Epithelial cell of proximal tubule (primary cell): ENCODE data around the gene CACNA2D4. TPM values are rescaled to one million over a fixed set of nuclear protein-coding genes. Genes with fewer than 3 reads are reported as not detected.

ENCODE experiments used
- DNase-seq: peaks from one replicate; pipeline ENCODE4 v3.0.0-alpha.2; 2011; ENCODE audit warnings: low read depth
- H3K4me3 ChIP-seq: 2 replicates; pipeline ENCODE4 v1.5.1; 2011; ENCODE audit warnings: low read depth, mild to moderate bottlenecking, low read length
- CTCF ChIP-seq: conservative IDR thresholded peaks from 2 replicates; pipeline ENCODE4 v1.5.1; 2012; ENCODE audit warnings: low read depth, mild to moderate bottlenecking, low read length
- total RNA-seq: library from RNA; depleted of rRNA; stranded (reverse); fragments of >200 nt; gene quantifications from 2 replicates; pipeline ENCODE4 v1.2.3, GENCODE V29; 2015

The CACNA2D4 gene
- total RNA-seq, 1 donor from 2014 or later, result 1.6 TPM

GRCh38 chr12:1833596-1834028 lies 84.8 kb downstream of the CACNA2D4 start:
- DNase-seq, result no peak
- H3K4me3 ChIP-seq, result no peak overlapping the region
- no peak for TF ChIP-seq CTCF

GRCh38 chr12:1832801-1833595 lies 85.5 kb downstream of the CACNA2D4 start:
- no peak overlapping the region for H3K4me3 ChIP-seq
- DNase-seq, result no peak

GRCh38 chr12:1830981-1831963 lies 87.2 kb downstream of the CACNA2D4 start:
- H3K4me3 ChIP-seq, result no peak overlapping the region
- TF ChIP-seq CTCF, result no peak
- DNase-seq, result no peak

More at GRCh38 chr12:1832801-1833595, 85.5 kb downstream of the CACNA2D4 start:
- no peak for TF ChIP-seq CTCF

GRCh38 chr12:1830401-1830845 lies 88.0 kb downstream of the CACNA2D4 start:
- no peak for DNase-seq
- H3K4me3 ChIP-seq, result no peak overlapping the region
- no peak for TF ChIP-seq CTCF

GRCh38 chr12:1829306-1829900 lies 89.0 kb downstream of the CACNA2D4 start:
- no peak for DNase-seq
- no peak for TF ChIP-seq CTCF
- no peak overlapping the region for H3K4me3 ChIP-seq

GRCh38 chr12:1828856-1829255 lies 89.6 kb downstream of the CACNA2D4 start:
- H3K4me3 ChIP-seq, result no peak overlapping the region
- DNase-seq, result no peak
- no peak for TF ChIP-seq CTCF
